Activated CD4-positive, alpha-beta T cell treated with anti-CD3 and anti-CD28 coated beads, Interleukin-2, amount 10 ng/mL, durations not matched to agents 7 days and 5 days (primary cell): ENCODE data around the gene BLCAP. TPM values are rescaled to one million over a fixed set of nuclear protein-coding genes. Genes with fewer than 3 reads are reported as not detected.
"Not testable (repeated sequence)": the region's sequence is repeated elsewhere in the genome, so short reads cannot be mapped to it uniquely, and the experiment has no call there.

ENCODE experiments used
- CTCF ChIA-PET: fragments of 350-600 bp; sonication (Branson Sonifier 250); formaldehyde crosslinking; loops from one replicate; lab custom pipeline; 2021; ENCODE audit warnings: antibody characterized with exemption; lab: Charles Lee
- POLR2A ChIA-PET: fragments of 350-600 bp; sonication (Branson Sonifier 250); formaldehyde crosslinking; loops from one replicate; lab custom pipeline; 2021; ENCODE audit warnings: antibody characterized with exemption; lab: Charles Lee
- DNase-seq: peaks from one replicate; pipeline ENCODE4 v3.0.0-alpha.2; 2020
- H3K27ac Mint-ChIP-seq: one replicate; pipeline ENCODE4 v1.8.0; 2021; ENCODE audit warnings: mild to moderate bottlenecking, moderate library complexity, mixed read lengths
- H3K27me3 Mint-ChIP-seq: one replicate; pipeline ENCODE4 v1.8.0; 2021; ENCODE audit warnings: mixed read lengths
- H3K36me3 Mint-ChIP-seq: one replicate; pipeline ENCODE4 v1.8.0; 2021; ENCODE audit warnings: low read depth, mixed read lengths
- H3K4me1 Mint-ChIP-seq: one replicate; pipeline ENCODE4 v1.8.0; 2021; ENCODE audit warnings: mixed read lengths
- H3K4me3 Mint-ChIP-seq: one replicate; pipeline ENCODE4 v1.8.0; 2021; ENCODE audit warnings: mild to moderate bottlenecking, moderate library complexity, mixed read lengths
- H3K9me3 Mint-ChIP-seq: one replicate; pipeline ENCODE4 v1.8.0; 2021; ENCODE audit warnings: mixed read lengths
- total RNA-seq, 2 experiments: library from RNA; stranded (reverse); gene quantifications; one replicate each; pipeline ENCODE4 v1.2.3, GENCODE V29; 2021

The BLCAP gene
- total RNA-seq, 2 experiments from 2014 or later, result 41.1 to 44.1 TPM

GRCh38 chr20:37500311-37500710 lies 27.4 kb downstream of the BLCAP start:
- Mint-ChIP-seq H3K9me3 (no peaks in the 10 kb centered on the region), H3K27me3 (no peaks in the 10 kb centered on the region)

GRCh38 chr20:37498066-37498665 lies 29.5 kb downstream of the BLCAP start:
- Mint-ChIP-seq H3K4me1 (no peaks in the 10 kb centered on the region), H3K36me3 (no peaks in the 10 kb centered on the region), H3K4me3 (no peak overlapping the region), H3K9me3 (no peaks in the 10 kb centered on the region), H3K27ac (no peak overlapping the region), H3K27me3 (no peaks in the 10 kb centered on the region)
- no peak for DNase-seq
- ChIA-PET CTCF (no interaction called here), POLR2A (no interaction called here)

More at GRCh38 chr20:37500311-37500710, 27.4 kb downstream of the BLCAP start:
- Mint-ChIP-seq H3K27ac (no peak overlapping the region), H3K4me3 (no peak overlapping the region), H3K36me3 (no peaks in the 10 kb centered on the region), H3K4me1 (no peaks in the 10 kb centered on the region)
- POLR2A ChIA-PET, result no interaction called here
- no peak for DNase-seq
- CTCF ChIA-PET, result no interaction called here

GRCh38 chr20:37494796-37495195 lies 32.9 kb downstream of the BLCAP start:
- Mint-ChIP-seq H3K9me3 (no peaks in the 10 kb centered on the region), H3K4me1 (no peaks in the 10 kb centered on the region), H3K27me3 (no peaks in the 10 kb centered on the region), H3K27ac (no peak overlapping the region), H3K36me3 (no peaks in the 10 kb centered on the region), H3K4me3 (no peak overlapping the region)
- ChIA-PET POLR2A (no interaction called here), CTCF (interaction anchor here (0.5 to 0.6 kb wide), 2 partner anchors 154 to 604 kb away, joined by 3 to 4 read pairs; no protein-coding TSS in a partner anchor)
- DNase-seq, result no peak

- H3K27ac Mint-ChIP-seq, result no peak overlapping the region
- DNase-seq, result no peak
- no peaks in the 10 kb centered on the region for H3K36me3 Mint-ChIP-seq
- H3K4me1 Mint-ChIP-seq, result no peaks in the 10 kb centered on the region
- H3K27me3 Mint-ChIP-seq, result no peaks in the 10 kb centered on the region
- ChIA-PET POLR2A (no interaction called here), CTCF (interaction anchor here (1.1 kb wide), 1 partner anchor 8 kb away, joined by 3 read pairs; no protein-coding TSS in a partner anchor)
- no peaks in the 10 kb centered on the region for H3K9me3 Mint-ChIP-seq
- H3K4me3 Mint-ChIP-seq, result no peak overlapping the region
Measured at GRCh38 chr20:37494301-37494700, 33.4 kb downstream of the BLCAP start.

- no peak overlapping the region for H3K27ac Mint-ChIP-seq
- no peaks in the 10 kb centered on the region for H3K9me3 Mint-ChIP-seq
- H3K27me3 Mint-ChIP-seq, result no peaks in the 10 kb centered on the region
- H3K4me3 Mint-ChIP-seq, result no peak overlapping the region
- DNase-seq, result no peak
- ChIA-PET CTCF (no interaction called here), POLR2A (interaction anchor here (0.7 kb wide), 1 partner anchor 46 kb away, joined by 3 read pairs; no protein-coding TSS in a partner anchor)
- no peaks in the 10 kb centered on the region for H3K36me3 Mint-ChIP-seq
- no peaks in the 10 kb centered on the region for H3K4me1 Mint-ChIP-seq
Measured at GRCh38 chr20:37492945-37493344, 34.7 kb downstream of the BLCAP start.

DNA sequence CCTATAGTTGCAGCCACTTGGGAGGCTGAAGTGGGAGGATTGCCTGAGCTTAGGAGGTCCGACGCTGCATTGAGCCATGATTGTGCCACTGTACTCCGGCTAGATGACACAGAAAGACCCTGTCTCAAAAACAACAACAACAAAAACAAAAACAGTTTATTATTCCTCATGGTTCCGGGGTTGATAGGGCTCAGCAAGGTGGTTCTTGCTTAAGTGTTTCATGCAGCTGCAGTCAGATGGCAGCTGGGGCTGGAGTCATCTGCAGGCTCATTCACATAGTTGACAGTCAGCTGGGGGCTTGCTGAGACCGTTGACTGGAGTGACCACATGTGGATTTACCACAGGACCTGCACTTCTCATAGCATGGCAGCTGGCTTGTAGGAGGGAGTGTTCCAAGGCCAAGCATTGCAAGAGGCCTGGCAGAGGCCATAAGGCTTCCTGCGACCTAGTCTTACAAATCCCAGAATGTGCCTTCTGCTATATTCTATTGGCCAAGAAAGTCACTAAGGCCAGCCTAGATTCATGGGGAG lies 35.5 kb downstream of the BLCAP start:
- no peaks in the 10 kb centered on the region for H3K4me1 Mint-ChIP-seq
- no peaks in the 10 kb centered on the region for H3K36me3 Mint-ChIP-seq
- no peaks in the 10 kb centered on the region for H3K9me3 Mint-ChIP-seq
- H3K4me3 Mint-ChIP-seq, result no peak overlapping the region
- no peak for DNase-seq
- H3K27me3 Mint-ChIP-seq, result peaks cover 5% of the 10 kb centered on the region
- ChIA-PET POLR2A (no interaction called here), CTCF (no interaction called here)
- H3K27ac Mint-ChIP-seq, result no peak overlapping the region

DNA sequence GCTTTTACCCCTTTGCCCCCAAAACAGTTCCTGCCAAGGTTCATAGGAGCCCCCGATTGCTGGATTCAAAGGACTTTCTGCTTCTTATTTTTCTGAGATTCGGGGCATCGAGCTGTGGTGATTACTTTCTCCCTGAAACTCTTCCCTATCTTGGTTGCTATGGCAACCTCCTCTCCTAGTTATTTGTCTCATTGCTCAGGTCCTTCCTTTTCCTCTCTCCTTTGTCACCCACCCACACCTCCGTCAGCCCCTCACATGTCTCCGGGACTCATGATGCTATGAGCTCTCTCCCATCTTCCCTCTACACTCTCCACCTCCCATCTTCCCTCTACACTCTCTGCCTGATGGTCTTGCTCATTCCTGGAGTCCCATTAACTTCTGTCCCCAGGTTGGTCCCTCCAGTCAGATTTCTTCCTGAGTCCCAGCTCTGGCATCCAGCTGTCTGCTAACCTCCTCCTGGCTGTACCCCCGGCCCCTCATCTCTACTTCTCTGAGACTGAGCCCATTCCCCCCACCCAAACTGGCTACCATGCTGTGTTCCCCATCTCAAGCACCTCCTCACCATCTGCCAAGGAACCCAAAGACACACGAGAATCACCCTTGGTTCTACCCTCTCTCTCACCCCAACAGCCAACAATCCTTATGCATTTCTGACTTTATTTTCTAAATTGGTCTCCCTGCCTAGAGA lies 36.9 kb downstream of the BLCAP start:
- Mint-ChIP-seq H3K27me3 (peaks cover 5% of the 10 kb centered on the region), H3K4me1 (no peaks in the 10 kb centered on the region), H3K9me3 (no peaks in the 10 kb centered on the region), H3K27ac (no peak overlapping the region), H3K36me3 (no peaks in the 10 kb centered on the region), H3K4me3 (no peak overlapping the region)
- no peak for DNase-seq
- CTCF ChIA-PET, result interaction anchor here (0.6 kb wide), 1 partner anchor 702 kb away, joined by 3 read pairs; no protein-coding TSS in a partner anchor
- POLR2A ChIA-PET, result no interaction called here

DNA sequence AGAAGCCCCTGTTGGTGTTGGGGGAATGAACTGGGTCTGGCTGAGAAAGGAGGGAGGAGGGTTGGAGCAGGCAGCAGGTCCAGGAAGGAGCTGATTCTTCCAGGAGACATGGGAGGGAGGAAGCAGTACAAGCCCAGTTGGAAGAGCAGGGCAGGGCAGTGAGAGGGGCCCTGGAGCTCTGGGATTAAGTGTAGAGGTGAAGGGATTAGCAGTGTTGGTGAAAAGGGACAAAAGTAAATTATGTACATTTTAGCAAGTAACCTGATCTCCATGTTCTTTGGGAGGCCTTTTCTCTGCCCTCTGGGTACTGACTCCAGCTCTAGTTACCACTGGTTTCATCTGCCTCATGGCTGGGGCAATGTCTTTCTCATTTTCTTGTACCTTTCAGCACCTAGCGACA lies 41.5 kb downstream of the BLCAP start:
- H3K9me3 Mint-ChIP-seq, POLR2A ChIA-PET, H3K27ac Mint-ChIP-seq, H3K4me1 Mint-ChIP-seq, DNase-seq, H3K36me3 Mint-ChIP-seq, H3K4me3 Mint-ChIP-seq, CTCF ChIA-PET: not testable (repeated sequence)
- peaks cover 17% of the 10 kb centered on the region for H3K27me3 Mint-ChIP-seq

DNA sequence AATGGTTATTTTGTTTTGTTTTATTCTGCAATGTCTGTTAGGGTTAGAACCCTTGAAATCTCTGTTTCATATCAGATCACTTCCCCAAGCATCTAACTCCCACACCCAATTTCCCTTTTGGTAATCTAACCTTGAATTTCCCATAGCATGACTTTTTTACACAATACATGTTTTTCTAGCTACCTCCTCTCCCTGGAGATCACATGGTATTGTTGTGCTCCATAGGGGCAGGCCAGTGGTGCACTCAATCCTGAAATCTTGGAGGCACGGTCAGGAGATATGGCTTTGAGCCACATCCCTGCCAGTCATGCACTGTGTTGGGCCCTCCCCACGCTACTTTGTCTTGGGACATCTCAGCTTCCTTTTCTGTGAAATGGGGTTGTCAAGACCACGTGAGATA lies 43.3 kb downstream of the BLCAP start:
- no peak for DNase-seq
- H3K9me3 Mint-ChIP-seq, result no peaks in the 10 kb centered on the region
- H3K27ac Mint-ChIP-seq, result no peak overlapping the region
- ChIA-PET POLR2A (no interaction called here), CTCF (no interaction called here)
- peaks cover 20% of the 10 kb centered on the region for H3K27me3 Mint-ChIP-seq
- no peaks in the 10 kb centered on the region for H3K4me1 Mint-ChIP-seq
- H3K4me3 Mint-ChIP-seq, result no peak overlapping the region
- no peaks in the 10 kb centered on the region for H3K36me3 Mint-ChIP-seq

GRCh38 chr20:37481610-37482009 lies 46.1 kb downstream of the BLCAP start:
- peaks cover 20% of the 10 kb centered on the region for H3K27me3 Mint-ChIP-seq
- no peak for DNase-seq

DNA sequence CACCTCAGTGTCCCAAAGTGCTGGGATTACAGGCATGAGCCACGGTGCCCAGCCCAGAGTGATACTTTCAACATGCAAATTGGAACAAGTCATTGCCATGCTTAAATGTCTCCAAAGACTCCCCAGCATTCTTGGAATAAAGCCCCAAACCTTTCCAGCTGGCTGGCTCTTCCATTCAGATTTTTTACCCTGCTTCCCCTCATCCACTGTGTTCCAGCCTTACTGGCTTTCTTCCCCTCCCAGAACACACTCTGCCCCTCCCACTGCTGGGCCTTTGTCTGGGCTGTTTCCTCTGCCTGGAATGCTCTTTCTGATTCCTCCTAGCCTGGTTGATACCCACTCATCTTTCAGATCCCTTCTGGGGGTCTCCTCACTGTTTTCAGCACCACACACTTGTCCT lies 46.8 kb downstream of the BLCAP start:
- no peak overlapping the region for H3K4me3 Mint-ChIP-seq
- no peak overlapping the region for H3K27ac Mint-ChIP-seq
- DNase-seq, result no peak
- ChIA-PET POLR2A (no interaction called here), CTCF (interaction anchor here (0.6 kb wide), 1 partner anchor 273 kb away, joined by 4 read pairs; no protein-coding TSS in a partner anchor)
- H3K27me3 Mint-ChIP-seq, result peaks cover 24% of the 10 kb centered on the region
- no peaks in the 10 kb centered on the region for H3K9me3 Mint-ChIP-seq
- no peaks in the 10 kb centered on the region for H3K36me3 Mint-ChIP-seq
- no peaks in the 10 kb centered on the region for H3K4me1 Mint-ChIP-seq

More at GRCh38 chr20:37481610-37482009, 46.1 kb downstream of the BLCAP start:
- POLR2A ChIA-PET, result no interaction called here
- no peaks in the 10 kb centered on the region for H3K36me3 Mint-ChIP-seq
- H3K4me3 Mint-ChIP-seq, result no peak overlapping the region
- H3K27ac Mint-ChIP-seq, result no peak overlapping the region
- CTCF ChIA-PET, result interaction anchor here (0.6 kb wide), 1 partner anchor 273 kb away, joined by 4 read pairs; no protein-coding TSS in a partner anchor
- no peaks in the 10 kb centered on the region for H3K9me3 Mint-ChIP-seq
- no peaks in the 10 kb centered on the region for H3K4me1 Mint-ChIP-seq

DNA sequence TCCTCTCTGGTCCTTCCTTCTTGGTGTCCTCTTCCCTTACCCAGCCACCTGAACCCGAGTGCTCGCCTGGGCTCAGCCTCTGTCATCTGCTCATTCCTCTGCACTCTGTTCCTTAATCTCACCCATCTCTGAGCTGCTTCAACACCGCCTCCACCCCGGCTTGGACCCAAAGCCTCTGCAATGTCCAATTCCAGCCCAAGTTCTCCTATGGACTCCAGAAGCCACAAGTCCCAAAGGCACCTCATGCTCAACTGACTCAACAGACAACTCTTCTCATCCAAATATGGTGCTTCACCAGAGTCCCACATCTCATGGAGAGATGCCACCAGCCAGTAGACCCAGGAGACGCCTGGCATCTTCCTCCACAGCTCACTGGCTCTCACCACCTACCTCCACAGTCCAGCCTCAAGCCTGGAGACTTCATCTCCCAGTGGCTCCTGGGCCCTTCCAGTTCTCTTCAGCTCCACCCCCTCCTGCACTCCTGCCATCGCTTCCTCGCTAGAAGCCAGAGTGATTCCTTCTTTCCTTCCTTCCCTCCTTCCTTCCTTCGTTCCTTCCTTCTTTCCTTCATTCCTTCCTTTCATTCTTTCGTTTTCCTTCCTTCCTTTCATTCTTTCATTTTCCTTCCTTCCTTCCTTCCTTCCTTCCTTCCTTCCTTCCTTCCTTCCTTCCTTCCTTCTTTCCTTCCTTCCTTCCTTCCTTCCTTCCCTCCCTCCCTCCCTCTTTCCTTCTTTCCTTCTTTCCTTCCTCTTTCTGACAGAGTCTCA lies 47.6 kb downstream of the BLCAP start:
- H3K27ac Mint-ChIP-seq, result no peak overlapping the region
- CTCF ChIA-PET, result no interaction called here
- H3K36me3 Mint-ChIP-seq, result no peaks in the 10 kb centered on the region
- H3K4me3 Mint-ChIP-seq, result no peak overlapping the region
- no peak for DNase-seq
- no peaks in the 10 kb centered on the region for H3K4me1 Mint-ChIP-seq
- no peaks in the 10 kb centered on the region for H3K9me3 Mint-ChIP-seq
- POLR2A ChIA-PET, result no interaction called here
- H3K27me3 Mint-ChIP-seq, result peaks cover 26% of the 10 kb centered on the region
